Ascending aorta (tissue), 2 donors: Measurements from ENCODE around the gene SUGP1. TPM values are rescaled to one million over a fixed set of nuclear protein-coding genes. Genes with fewer than 3 reads are reported as not detected.

ENCODE experiments used
- DNase-seq, 2 donors: peaks; one replicate each; pipeline ENCODE4 v3.0.0-alpha.2; 2019; ENCODE audit warnings: low spot score in 2 of 2
- H3K27ac ChIP-seq, 2 donors: fragments of 200-600 bp; sonication (generic); one replicate each; pipeline ENCODE4 v1.5.1; 2016 to 2017; ENCODE audit warnings: mild to moderate bottlenecking in 1 of 2
- H3K27me3 ChIP-seq: fragments of 200-600 bp; sonication (generic); one replicate; pipeline ENCODE4 v1.5.1; 2017
- H3K36me3 ChIP-seq, 2 donors: fragments of 200-600 bp; sonication (generic); one replicate each; pipeline ENCODE4 v1.5.1; 2016
- H3K4me1 ChIP-seq, 2 donors: fragments of 200-600 bp; sonication (generic); one replicate each; pipeline ENCODE4 v1.5.1; 2016 to 2017; ENCODE audit warnings: mild to moderate bottlenecking in 1 of 2
- H3K4me3 ChIP-seq, 2 donors: fragments of 200-600 bp; sonication (generic); one replicate each; pipeline ENCODE4 v1.5.1; 2016 to 2017; ENCODE audit warnings: mild to moderate bottlenecking in 1 of 2
- H3K9me3 ChIP-seq, 2 donors: fragments of 200-600 bp; sonication (generic); one replicate each; pipeline ENCODE4 v1.5.1; 2016
- CTCF ChIP-seq, 3 experiments: fragments of 200-600 bp in 2 of 3; fragments of 450-650 bp in 1 of 3; sonication (generic) in 2 of 3; IDR thresholded peaks; one replicate each; pipeline ENCODE4 v1.5.1; 2016 to 2019; ENCODE audit warnings: antibody characterized with exemption in 3 of 3, mild to moderate bottlenecking in 1 of 3, moderate library complexity in 1 of 3
- intact Hi-C: fragments of 100-400 bp; cut with DNase I; formaldehyde crosslinking; loops from one replicate; pipeline ENCODE4 v1.15.1; 2023
- total RNA-seq: library from RNA; depleted of rRNA; stranded (reverse); fragments of >200 nt; gene quantifications from one replicate; pipeline ENCODE4 v1.1.0, GENCODE V29; 2016

SUGP1 gene
- total RNA-seq, 1 donor from 2014 or later, result 42.9 TPM

GRCh38 chr19:19305696-19306095, 14.6 kb downstream of the SUGP1 start:
- no peak for TF ChIP-seq CTCF (IDR thresholded peaks at IDR 0.05)
- no peak overlapping the region for H3K4me3 ChIP-seq
- H3K27me3 ChIP-seq, result no peaks in the 10 kb centered on the region
- H3K4me1 ChIP-seq, result no peaks in the 10 kb centered on the region
- no peaks in the 10 kb centered on the region for H3K9me3 ChIP-seq
- peaks cover 73 to 91% of the 10 kb centered on the region in 2 donors for H3K36me3 ChIP-seq
- DNase-seq, result no peak
- intact Hi-C loops, result no loop called here
- H3K27ac ChIP-seq, result no peak overlapping the region

GRCh38 chr19:19305066-19305465, 15.2 kb downstream of the SUGP1 start:
- Histone ChIP-seq H3K36me3 (peaks cover 68 to 88% of the 10 kb centered on the region in 2 donors), H3K27me3 (no peaks in the 10 kb centered on the region), H3K9me3 (no peaks in the 10 kb centered on the region), H3K4me1 (no peaks in the 10 kb centered on the region), H3K4me3 (no peak overlapping the region), H3K27ac (no peak overlapping the region)
- intact Hi-C loops, result no loop called here
- DNase-seq, result no peak
- TF ChIP-seq CTCF (IDR thresholded peaks at IDR 0.05), result no peak

GRCh38 chr19:19304186-19304965, 15.9 kb downstream of the SUGP1 start:
- Histone ChIP-seq H3K36me3 (peaks cover 61 to 83% of the 10 kb centered on the region in 2 donors), H3K27me3 (no peaks in the 10 kb centered on the region), H3K9me3 (no peaks in the 10 kb centered on the region), H3K27ac (no peak overlapping the region), H3K4me1 (no peaks in the 10 kb centered on the region), H3K4me3 (no peak overlapping the region)
- DNase-seq, result no peak
- TF ChIP-seq CTCF (IDR thresholded peaks at IDR 0.05), result no peak
- intact Hi-C loops, result no loop called here

- Histone ChIP-seq H3K4me1 (no peaks in the 10 kb centered on the region), H3K27me3 (no peaks in the 10 kb centered on the region), H3K27ac (no peak overlapping the region), H3K4me3 (no peak overlapping the region), H3K9me3 (no peaks in the 10 kb centered on the region), H3K36me3 (peaks cover 52 to 73% of the 10 kb centered on the region in 2 donors)
- DNase-seq, result no peak
- intact Hi-C loops, result no loop called here
- TF ChIP-seq CTCF (IDR thresholded peaks at IDR 0.05), result no peak
Observed at GRCh38 chr19:19303411-19303810, 16.9 kb downstream of the SUGP1 start.

GRCh38 chr19:19300613-19301012, 19.7 kb downstream of the SUGP1 start:
- Histone ChIP-seq H3K9me3 (no peaks in the 10 kb centered on the region), H3K4me3 (no peak overlapping the region), H3K4me1 (no peaks in the 10 kb centered on the region), H3K27ac (no peak overlapping the region), H3K27me3 (no peaks in the 10 kb centered on the region), H3K36me3 (peaks cover 35 to 57% of the 10 kb centered on the region in 2 donors)
- no peak for TF ChIP-seq CTCF (IDR thresholded peaks at IDR 0.05)
- no peak for DNase-seq
- intact Hi-C loops, result no loop called here
